Peyer's patch (tissue), 4 donors: ENCODE measurements around the gene STS. TPM values are rescaled to one million over a fixed set of nuclear protein-coding genes. Genes with fewer than 3 reads are reported as not detected.

Experiments
- DNase-seq, 3 donors: peaks; one replicate each; pipeline ENCODE4 v3.0.0-alpha.2; 2017 to 2019
- H3K27ac ChIP-seq, 4 donors: fragments of 200-600 bp; sonication (generic); one replicate each; pipeline ENCODE4 v1.5.1; 2016 to 2019
- H3K27me3 ChIP-seq, 2 donors: fragments of 200-600 bp; sonication (generic); one replicate each; pipeline ENCODE4 v1.5.1; 2019
- H3K36me3 ChIP-seq, 3 donors: fragments of 200-600 bp; sonication (generic); one replicate each; pipeline ENCODE4 v1.5.1; 2016 to 2019
- H3K4me1 ChIP-seq, 4 donors: fragments of 200-600 bp; sonication (generic); one replicate each; pipeline ENCODE4 v1.5.1; 2016 to 2019
- H3K4me3 ChIP-seq, 4 donors: fragments of 200-600 bp; sonication (generic); 1 replicate in 3 of 4; 2 replicates in 1 of 4; pipeline ENCODE4 v1.5.1; 2016 to 2019; ENCODE audit warnings: mild to moderate bottlenecking in 1 of 4
- H3K9me3 ChIP-seq, 4 donors: fragments of 200-600 bp; sonication (generic); one replicate each; pipeline ENCODE4 v1.5.1; 2016 to 2019; ENCODE audit warnings: mild to moderate bottlenecking in 1 of 4
- POLR2A ChIP-seq, 2 donors: fragments of 450-650 bp; IDR thresholded peaks; one replicate each; pipeline ENCODE4 v1.5.1; 2017; ENCODE audit warnings: antibody characterized with exemption in 2 of 2, mild to moderate bottlenecking in 2 of 2, moderate library complexity in 2 of 2
- total RNA-seq, 4 donors: library from RNA; depleted of rRNA; stranded (reverse); fragments of >200 nt; gene quantifications; one replicate each; pipeline ENCODE4 v1.1.0, GENCODE V29; 2016
- TF ChIP-seq, protein P1 (sequence below), 6 experiments: fragments of 450-650 bp in 4 of 6; fragments of 200-600 bp in 2 of 6; sonication (generic) in 1 of 6; IDR thresholded peaks; one replicate each; pipeline ENCODE4 v1.5.1; 2017 to 2019; ENCODE audit warnings: antibody characterized with exemption in 6 of 6, mild to moderate bottlenecking in 3 of 6, moderate library complexity in 1 of 6

Gene STS
- total RNA-seq, 4 donors from 2014 or later, result 3.3 to 5.6 (median 4.3) TPM

DNA sequence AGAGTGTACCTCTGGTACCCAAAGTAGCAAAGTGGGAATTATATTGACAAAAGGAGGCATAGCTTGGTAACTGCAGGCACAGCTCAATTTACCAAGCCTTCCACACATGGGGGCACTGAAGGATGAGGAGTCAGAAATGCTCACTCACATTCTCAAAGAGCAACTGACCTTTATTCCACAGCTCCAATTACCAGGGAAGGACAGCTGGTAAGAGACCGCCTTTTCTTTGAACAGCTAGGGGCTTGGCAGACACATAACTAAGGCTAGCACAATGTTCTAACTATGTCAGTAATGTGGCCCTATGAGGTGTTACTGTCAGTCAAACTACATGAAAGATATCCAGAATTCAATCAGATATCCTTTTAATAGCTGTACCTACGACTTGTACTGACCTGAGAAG, 20.5 kb upstream of the STS start:
- Histone ChIP-seq H3K4me3 (no peak overlapping the region), H3K36me3 (no peaks in the 10 kb centered on the region), H3K9me3 (no peaks in the 10 kb centered on the region), H3K27me3 (no peaks in the 10 kb centered on the region), H3K4me1 (no peaks in the 10 kb centered on the region), H3K27ac (no peak overlapping the region)
- TF ChIP-seq, protein P1, sequence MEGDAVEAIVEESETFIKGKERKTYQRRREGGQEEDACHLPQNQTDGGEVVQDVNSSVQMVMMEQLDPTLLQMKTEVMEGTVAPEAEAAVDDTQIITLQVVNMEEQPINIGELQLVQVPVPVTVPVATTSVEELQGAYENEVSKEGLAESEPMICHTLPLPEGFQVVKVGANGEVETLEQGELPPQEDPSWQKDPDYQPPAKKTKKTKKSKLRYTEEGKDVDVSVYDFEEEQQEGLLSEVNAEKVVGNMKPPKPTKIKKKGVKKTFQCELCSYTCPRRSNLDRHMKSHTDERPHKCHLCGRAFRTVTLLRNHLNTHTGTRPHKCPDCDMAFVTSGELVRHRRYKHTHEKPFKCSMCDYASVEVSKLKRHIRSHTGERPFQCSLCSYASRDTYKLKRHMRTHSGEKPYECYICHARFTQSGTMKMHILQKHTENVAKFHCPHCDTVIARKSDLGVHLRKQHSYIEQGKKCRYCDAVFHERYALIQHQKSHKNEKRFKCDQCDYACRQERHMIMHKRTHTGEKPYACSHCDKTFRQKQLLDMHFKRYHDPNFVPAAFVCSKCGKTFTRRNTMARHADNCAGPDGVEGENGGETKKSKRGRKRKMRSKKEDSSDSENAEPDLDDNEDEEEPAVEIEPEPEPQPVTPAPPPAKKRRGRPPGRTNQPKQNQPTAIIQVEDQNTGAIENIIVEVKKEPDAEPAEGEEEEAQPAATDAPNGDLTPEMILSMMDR (IDR thresholded peaks at IDR 0.05), result no peak
- DNase-seq, result no peak

DNA sequence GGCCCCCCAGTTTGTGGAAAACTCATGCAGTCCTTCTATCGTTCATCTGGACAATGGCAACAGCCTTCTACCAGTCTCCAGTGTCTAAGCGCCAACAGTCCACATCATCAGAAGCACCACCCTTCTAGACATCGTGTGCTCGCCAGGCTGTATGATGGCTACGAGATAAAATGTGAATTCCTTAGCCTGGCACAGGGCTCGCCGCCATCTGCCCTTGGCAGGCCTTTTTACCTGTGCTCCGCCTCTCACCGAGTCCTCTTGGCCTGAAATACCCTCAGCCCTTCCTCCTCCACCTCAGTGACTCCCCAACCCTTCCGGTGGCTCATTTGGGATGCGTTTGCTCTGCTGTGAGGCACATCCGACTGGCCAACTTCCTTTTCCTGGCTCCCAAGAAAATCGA, 15.9 kb upstream of the STS start:
- H3K9me3 ChIP-seq, result no peaks in the 10 kb centered on the region
- DNase-seq, result no peak
- TF ChIP-seq POLR2A (IDR thresholded peaks at IDR 0.05), result no peak
- TF ChIP-seq, protein P1 (IDR thresholded peaks at IDR 0.05), result no peak
- no peaks in the 10 kb centered on the region for H3K36me3 ChIP-seq
- H3K27ac ChIP-seq, result peak overlapping the region in 2 of 4 donors; percentile 26 to 71
- H3K4me3 ChIP-seq, result no peak overlapping the region
- H3K4me1 ChIP-seq, result peaks cover 0 to 9% (median 0%) of the 10 kb centered on the region in 4 donors
- no peaks in the 10 kb centered on the region for H3K27me3 ChIP-seq

DNA sequence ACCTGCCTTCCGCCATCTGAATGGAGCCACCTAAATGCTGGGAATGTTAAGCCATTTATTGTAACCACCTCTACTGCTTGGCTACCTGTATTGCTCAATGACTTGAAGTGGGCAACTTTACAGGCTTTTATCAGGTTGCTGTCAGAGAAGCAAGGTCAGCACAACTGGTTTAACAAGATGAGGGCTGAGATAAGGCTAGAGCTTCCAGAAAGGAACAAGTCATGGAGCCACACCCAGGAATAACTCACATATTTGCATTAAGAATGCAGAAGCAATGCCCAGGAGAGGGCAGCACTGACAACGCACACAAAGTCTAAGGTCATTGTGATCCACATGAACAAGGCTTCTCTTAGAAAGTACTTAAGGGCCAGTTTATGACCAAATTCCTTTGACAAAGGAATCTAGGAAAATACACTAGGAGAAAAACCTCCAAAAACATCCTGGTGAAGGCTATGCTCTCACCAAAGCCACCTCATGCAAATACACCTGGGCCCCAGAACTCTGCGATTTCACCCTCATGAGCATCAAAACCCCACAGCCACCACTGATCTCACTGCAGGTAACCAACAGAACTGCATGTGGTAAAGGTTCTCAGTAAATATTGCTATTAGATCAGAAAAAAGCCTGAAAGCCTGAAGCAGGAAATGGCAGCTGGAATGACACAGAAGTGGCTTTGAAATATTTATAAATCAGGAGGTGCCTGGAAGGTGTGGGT, 15.0 kb upstream of the STS start:
- peak; percentile 36 to 93 (median 68) for DNase-seq
- H3K4me1 ChIP-seq, result peaks cover 0 to 9% (median 0%) of the 10 kb centered on the region in 4 donors
- H3K4me3 ChIP-seq, result no peak overlapping the region
- no peaks in the 10 kb centered on the region for H3K36me3 ChIP-seq
- TF ChIP-seq, protein P1 (IDR thresholded peaks at IDR 0.05), result peak in 4 of 6 experiments; percentile 33 to 92 (median 66)
- no peak for TF ChIP-seq POLR2A (IDR thresholded peaks at IDR 0.05)
- no peaks in the 10 kb centered on the region for H3K27me3 ChIP-seq
- H3K9me3 ChIP-seq, result no peaks in the 10 kb centered on the region
- H3K27ac ChIP-seq, result peak overlapping the region in 3 of 4 donors; percentile 27 to 71 (median 67)

DNA sequence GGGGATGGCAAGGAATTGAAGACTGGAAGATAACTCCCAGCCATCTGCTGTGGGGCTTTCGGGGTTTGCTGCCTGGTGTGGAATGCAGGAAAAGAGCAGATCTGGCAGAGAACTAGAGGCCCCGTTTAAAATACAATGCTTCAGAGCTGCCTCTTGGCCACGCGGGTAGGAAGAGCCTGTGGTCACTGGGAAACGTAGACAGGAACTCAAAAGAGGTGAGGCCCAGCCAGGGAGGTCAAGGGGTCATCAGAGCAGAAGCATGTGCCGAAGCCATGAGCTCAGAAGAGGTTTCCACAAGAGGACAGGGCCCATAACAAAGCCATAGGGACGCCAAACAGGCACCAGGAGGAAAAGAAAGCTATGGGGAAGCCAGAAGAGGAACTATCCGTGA, 14.5 kb upstream of the STS start:
- Histone ChIP-seq H3K27me3 (no peaks in the 10 kb centered on the region), H3K4me3 (no peak overlapping the region), H3K27ac (peak overlapping the region in 3 of 4 donors; percentile 27 to 67 (median 65)), H3K4me1 (peaks cover 0 to 9% (median 0%) of the 10 kb centered on the region in 4 donors), H3K36me3 (no peaks in the 10 kb centered on the region), H3K9me3 (no peaks in the 10 kb centered on the region)
- no peak for DNase-seq
- TF ChIP-seq, protein P1 (IDR thresholded peaks at IDR 0.05), result no peak
- TF ChIP-seq POLR2A (IDR thresholded peaks at IDR 0.05), result no peak

DNA sequence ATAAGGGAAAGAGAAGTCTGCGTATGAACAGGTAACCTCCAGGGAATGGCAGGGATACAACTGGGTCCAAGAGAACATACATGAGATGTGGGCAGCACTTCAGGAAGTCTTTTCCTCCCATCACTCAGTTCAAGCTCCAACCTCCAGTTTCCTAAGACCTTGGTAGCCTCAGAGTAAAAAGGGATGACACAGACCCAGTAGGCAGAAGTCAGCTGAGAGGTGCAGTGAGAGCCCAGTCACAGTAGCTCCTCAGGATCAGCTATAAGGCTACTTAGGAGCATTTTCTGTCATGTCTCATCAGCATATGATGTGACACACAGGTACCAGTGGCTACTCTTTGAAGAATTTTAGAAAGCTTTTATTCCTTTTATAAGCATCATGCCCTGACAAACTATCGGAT, 12.5 kb upstream of the STS start:
- H3K27me3 ChIP-seq, result no peaks in the 10 kb centered on the region
- peaks cover 0 to 9% (median 0%) of the 10 kb centered on the region in 4 donors for H3K4me1 ChIP-seq
- no peaks in the 10 kb centered on the region for H3K9me3 ChIP-seq
- H3K36me3 ChIP-seq, result no peaks in the 10 kb centered on the region
- no peak overlapping the region for H3K4me3 ChIP-seq
- no peak for DNase-seq
- no peak overlapping the region for H3K27ac ChIP-seq
- TF ChIP-seq, protein P1 (IDR thresholded peaks at IDR 0.05), result no peak
- TF ChIP-seq POLR2A (IDR thresholded peaks at IDR 0.05), result no peak
